GM12801 (cell line): Measurements from ENCODE around the gene FAM78B.

Source experiments
- TF ChIP-seq, protein P1 (sequence below): IDR thresholded peaks from one replicate; pipeline ENCODE4 v1.5.1; 2011; ENCODE audit warnings: control low read depth; ENCODE audit not compliant: insufficient read length; ENCODE audit errors: extremely low read depth

The FAM78B gene

GRCh38 chr1:166151804-166152203 lies 15.0 kb downstream of the FAM78B start:
- TF ChIP-seq, protein P1, sequence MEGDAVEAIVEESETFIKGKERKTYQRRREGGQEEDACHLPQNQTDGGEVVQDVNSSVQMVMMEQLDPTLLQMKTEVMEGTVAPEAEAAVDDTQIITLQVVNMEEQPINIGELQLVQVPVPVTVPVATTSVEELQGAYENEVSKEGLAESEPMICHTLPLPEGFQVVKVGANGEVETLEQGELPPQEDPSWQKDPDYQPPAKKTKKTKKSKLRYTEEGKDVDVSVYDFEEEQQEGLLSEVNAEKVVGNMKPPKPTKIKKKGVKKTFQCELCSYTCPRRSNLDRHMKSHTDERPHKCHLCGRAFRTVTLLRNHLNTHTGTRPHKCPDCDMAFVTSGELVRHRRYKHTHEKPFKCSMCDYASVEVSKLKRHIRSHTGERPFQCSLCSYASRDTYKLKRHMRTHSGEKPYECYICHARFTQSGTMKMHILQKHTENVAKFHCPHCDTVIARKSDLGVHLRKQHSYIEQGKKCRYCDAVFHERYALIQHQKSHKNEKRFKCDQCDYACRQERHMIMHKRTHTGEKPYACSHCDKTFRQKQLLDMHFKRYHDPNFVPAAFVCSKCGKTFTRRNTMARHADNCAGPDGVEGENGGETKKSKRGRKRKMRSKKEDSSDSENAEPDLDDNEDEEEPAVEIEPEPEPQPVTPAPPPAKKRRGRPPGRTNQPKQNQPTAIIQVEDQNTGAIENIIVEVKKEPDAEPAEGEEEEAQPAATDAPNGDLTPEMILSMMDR = no peak

DNA sequence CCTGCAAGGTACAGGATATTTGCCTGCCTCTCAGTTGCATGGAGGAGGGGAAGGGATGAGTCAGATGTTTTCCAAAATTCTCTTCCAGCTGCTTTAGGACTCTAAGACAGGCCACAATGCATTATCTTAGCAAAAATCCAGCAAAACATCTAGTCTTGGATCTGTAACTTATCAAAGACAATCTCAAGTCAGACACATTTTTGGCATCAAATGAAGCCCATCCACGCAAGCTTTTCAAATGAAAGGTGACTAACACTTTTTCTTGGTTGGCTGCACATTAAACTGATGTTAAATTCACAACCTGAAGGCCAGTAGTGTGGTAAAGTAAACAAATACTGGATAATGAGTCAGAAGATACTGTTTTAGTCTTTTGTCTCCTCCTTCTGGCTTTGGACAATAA lies 21.3 kb downstream of the FAM78B start:
- TF ChIP-seq, protein P1 = no peak

DNA sequence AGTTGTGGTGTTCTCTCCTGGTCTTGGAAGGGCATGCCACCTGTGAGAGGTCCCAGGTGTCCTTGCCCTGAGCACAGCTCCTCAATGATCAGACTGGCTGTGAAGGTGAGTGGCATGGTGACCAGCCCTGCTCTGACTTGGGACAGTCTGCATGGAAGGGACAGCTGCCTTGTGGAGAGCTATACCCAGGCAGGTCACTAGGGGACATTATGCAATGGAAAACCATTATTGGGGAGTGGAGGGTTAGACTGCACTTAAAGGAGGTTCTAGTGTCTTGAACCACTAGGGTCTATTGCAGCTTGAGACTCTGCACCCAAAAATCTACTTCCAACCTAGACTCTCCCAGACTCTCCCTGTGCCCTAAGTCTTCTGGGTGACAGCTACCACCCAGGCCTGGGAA lies 24.8 kb downstream of the FAM78B start:
- TF ChIP-seq, protein P1 = no peak

DNA sequence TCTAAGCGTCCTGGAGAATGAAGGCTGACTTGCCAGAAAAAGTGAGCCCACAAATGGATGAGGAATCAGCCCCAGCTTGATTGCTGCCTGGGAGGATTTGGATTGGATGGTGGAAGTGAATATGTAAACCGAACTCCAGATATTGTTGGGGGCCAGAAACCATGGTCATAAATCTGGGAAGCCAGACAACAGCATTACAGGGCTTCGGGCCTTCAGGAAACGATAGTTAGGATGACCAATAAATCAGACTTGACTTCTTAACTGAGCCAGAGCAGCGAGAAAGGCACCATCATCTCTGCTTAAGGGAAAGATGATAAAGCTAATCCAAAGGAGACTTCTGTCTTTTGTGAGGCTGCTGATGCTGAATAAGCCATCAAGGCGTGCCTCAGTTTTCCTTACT lies 26.6 kb downstream of the FAM78B start:
- TF ChIP-seq, protein P1 = no peak

- TF ChIP-seq, protein P1 = no peak
Measured at GRCh38 chr1:166139735-166140134, 27.1 kb downstream of the FAM78B start.

DNA sequence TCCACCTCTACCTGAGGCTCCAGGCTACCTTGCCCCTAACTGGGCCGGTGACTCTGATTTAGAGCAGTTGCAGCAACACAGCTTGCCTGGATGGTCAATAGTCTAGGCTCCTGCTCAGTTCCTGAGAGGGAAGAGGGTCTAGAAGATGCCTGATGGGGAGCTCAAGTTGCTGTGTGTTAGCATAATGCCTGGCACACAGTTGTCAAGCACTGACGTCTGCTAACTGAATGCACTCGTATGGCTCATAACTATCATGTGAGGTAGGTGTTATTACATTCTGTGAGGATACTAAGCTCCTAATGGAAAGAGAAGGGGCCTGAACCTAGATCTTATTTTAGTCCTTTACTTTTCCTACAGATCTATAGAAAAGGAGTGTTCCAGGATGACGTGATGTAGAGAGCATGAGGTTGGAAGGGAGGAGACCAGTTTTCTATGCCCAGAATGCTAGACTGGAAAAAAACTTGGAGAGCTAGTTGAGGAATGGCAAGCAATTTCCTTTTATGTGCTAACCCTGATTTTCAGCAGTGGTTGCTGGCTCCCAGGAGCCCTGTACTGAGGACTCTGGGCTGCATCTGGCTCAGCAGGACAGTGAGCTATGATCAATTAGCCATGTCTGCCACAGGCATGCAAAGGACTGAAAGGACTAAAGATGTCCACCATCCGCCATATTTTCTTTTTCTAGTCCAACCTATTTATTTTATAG lies 30.0 kb downstream of the FAM78B start:
- TF ChIP-seq, protein P1 = no peak

- TF ChIP-seq, protein P1 = no peak
Measured at GRCh38 chr1:166136222-166136621, 30.6 kb downstream of the FAM78B start.
